HG03025 (cell line): ENCODE measurements around the gene GNAT2.

Experiments used
- ATAC-seq: cut with Tn5 transposase; IDR thresholded peaks from one replicate; pipeline ENCODE4 v1.9.1; 2021; ENCODE audit warnings: mild to moderate bottlenecking, moderate library complexity; ENCODE audit not compliant: unreplicated experiment, low FRiP score

Gene GNAT2

DNA sequence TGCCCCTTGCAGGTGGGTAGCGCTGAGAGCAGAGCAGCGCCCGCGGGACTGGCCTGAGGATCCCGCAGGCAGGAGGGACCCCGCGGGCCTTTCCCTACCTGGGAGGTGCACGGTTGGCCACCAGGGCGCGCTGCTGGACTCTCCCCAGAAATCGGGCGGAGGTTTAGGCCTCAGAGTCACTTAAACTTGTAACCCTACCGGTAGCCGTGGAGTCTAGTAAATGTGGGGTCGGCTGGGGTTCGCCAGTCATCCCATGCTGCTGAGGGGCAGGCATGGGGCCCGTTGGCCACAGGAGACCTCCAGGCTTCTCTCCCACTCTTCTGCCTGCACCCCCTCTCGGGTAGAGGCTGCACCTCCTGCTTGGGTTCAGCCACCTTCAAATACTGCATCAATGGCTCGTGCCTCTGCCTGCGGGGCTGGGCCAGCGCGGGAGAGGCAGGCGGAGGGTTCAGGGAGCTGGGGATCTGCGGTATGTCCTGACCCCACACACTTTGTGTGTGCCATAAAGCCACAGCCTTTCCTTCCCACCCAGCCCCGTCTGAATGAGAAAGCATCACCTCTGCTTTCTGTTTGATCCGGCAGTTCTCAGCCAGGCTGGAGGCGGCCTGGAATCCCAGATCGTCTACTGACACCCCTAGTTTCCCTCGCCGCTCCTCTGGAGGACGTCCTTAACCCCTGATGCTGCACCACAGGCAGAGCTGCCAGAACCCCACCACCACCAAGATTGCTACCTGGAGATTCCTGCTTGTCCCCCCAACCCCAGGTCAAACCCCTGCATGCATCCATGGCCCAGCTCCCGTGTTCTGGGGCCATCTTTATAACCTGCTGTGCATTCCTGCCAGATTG lies 24.2 kb upstream of the GNAT2 start:
- no peak for ATAC-seq

DNA sequence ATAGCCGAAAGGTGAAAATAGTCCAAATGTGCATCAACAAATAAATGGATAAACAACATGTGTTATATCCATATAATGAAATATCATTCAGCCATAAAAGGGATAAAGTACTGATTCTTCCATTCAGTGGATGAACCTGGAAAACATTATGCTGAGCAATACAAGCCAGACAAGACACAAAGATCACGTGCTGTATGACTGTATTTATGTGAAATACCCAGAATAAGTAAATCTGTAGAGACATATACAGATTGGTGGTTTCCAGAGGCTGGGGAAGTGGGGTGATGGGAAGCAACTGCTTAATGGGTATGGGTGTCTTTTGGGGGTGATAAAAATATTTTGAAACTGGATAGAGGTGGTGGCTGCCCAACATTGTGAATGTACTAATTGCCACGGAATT lies 23.2 kb upstream of the GNAT2 start:
- ATAC-seq, result no peak

DNA sequence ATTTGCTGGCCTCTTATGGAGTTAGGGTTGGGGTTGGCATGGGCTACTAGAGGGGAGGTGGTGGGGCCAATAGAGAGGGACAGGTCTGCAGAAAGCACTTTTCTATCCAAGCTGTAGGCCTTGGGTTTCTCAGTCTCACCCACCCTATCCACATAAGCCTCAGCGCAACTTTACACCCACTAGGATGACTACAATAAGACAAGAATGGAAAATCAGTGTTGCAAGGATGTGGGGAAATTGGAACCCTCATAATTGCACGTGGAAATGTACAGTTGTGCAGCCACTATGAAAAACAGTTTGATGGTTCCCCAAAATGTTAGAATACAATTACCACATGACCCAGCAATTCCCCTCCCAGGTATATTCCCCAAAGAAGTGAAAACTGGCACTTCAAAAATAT lies 22.4 kb upstream of the GNAT2 start:
- no peak for ATAC-seq

DNA sequence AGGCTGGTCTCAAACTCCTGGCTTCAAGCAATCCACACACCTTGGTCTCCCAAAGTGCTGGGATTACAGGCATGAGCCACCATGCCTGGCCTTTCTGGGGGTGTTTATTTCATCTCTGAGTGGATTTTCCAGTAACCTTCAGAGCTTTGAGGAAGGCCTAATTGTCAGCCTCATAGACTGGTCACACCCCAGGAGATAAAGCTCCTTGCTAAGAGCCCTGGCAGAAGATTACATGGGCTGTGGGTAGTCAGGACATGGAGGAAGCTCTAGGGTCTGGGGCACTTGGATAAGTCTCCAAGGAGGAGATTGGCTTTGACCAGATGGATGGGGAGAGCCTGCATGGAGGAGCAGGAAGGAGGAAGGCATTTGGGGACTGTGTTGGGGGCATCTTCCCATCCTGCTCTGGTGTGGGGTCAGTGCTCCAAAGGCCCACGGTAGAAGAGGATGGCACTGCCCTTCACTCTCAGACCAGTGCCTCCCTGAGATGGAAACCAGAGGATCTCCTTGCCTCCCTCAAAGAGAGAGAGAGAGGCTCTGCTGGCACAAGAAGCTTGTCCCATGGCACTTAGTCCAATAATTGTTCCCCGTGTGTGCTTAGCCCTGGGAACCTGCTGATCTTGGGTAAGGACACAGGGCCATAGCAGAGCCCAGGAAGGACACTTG lies 21.8 kb upstream of the GNAT2 start:
- no peak for ATAC-seq

DNA sequence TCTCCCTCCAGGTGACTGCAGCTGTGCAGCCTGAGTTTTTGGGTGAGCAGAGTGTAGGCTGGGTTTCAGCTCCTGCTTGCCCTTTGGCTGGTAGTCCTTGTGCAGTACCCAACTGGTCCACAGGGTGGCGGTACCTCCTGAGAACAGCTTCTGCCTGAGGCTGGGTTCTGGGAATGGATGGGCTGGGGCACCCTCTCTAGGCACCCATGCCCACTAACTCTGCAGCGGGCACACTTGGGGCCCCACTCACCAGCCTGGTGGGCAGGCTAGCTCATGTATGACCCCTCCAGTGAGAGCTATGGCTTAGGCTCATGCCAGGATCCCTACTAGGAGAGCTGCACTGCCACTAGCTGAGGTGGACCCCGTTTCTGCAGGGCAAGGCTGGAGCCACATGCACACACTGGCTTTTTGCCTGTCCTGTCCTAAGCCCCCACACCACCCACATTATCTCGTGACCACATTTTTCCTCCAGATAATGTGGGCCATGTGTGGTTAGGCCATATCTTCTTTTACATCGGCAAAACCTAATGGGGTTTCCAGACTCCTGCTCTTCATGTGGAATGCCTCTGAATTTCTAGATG lies 21.0 kb upstream of the GNAT2 start:
- no peak for ATAC-seq

DNA sequence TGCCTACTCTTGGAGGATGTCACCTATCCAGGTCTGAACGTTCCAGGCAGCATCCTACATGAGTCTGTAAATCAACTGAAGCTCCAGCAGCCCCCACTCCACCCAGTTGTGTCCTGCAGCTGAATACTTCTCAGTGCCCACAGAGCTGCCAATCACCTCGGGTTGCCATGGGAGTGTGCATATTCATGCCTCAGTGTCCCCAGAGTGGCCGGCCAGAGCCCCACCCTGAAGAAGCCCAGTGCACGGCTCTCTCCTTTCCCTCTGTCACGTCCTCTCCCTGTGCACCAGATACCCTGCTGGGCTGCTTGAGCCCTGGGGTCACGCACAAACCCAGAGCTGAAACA lies 20.4 kb upstream of the GNAT2 start:
- ATAC-seq, result no peak

DNA sequence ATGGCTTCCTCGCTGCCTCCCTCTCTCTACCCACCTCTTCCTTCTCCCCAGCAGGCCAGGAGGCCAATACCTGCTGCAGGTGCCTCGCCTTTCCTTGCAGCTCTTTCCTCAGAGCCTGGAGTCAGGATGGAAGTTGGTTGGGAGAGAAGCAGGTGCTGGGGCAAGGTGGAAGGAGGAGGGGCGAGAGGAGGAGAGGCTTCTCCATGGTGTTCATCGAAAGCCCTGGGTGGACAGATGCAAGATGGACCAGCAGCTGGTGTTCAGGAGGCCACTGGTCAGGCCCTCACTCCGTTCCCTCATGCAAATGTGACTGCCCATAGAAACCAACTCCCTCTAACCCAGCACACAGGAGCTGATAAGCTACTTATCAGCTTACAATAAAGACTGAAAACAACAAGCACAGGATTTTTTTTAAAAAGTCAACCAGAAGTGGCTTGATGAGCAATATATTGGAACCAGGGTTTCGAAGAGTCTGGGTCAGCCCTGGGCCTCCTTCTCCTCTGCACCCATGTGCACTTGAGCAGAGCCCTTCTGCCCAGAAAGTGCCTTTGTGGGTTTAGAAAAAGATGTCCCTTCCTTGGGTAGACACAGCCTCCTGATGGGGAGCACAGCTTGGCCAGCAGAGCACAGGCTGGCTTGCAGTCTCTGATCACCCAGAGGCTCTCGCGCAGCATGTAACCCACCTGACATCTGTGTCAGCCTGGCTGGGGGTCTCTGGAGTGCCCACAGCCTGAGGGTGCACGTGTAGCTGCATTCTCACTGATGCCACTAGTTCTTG lies 19.8 kb upstream of the GNAT2 start:
- no peak for ATAC-seq

DNA sequence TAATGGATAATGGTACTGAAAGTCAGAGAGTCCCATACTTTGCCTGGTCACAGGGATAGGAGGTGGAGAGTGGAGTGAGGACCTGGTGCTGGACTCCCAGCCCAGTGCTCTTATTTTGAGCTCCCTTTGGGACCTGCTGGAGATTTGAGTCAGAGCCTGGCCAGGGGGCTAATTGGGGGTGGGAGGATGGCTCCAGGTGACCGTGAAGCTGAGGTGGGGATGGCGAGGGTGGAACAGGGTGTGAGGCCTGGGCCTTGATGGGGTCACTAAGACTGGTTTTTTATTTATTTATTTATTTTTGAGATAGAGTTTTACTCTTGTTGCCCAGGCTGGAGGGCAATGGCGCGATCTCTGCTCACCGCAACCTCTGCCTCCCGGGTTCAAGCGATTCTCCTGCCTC lies 18.0 kb upstream of the GNAT2 start:
- no peak for ATAC-seq

DNA sequence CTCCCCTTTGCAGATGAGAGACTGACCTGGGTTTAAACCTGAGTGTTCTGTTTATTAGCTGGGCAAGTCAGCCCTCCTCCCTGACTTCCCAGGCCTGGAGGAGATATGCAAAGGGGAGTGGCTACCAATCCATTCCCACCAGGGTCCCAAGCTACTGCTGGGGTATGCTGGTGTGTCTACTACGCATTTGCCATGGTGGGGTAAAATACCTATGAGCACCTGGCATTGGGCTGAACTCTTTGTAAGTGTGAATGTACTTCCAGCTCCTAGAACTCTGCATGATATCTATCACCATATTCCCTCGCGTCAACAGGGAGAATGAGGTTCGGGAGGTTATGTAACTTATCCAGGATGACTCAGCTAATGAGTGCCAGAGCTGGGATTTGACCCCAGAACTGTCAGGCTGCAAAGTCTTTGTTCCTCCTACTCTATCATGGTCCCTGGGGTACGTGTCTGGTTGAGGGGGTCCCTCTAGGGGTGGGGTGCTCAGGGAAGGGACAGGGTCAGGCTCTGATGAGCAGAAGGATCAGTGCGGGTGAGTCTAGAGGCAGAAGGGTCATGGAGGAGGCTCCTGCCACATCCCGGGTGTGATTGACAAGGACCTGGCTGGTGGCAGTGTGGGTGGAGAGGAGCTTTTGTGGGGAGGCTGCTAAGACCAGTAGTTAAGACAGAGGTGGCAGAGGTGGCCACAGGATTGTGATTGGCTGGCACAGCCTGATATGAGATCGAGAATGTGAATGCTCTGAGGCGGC lies 17.0 kb upstream of the GNAT2 start:
- ATAC-seq, result no peak

DNA sequence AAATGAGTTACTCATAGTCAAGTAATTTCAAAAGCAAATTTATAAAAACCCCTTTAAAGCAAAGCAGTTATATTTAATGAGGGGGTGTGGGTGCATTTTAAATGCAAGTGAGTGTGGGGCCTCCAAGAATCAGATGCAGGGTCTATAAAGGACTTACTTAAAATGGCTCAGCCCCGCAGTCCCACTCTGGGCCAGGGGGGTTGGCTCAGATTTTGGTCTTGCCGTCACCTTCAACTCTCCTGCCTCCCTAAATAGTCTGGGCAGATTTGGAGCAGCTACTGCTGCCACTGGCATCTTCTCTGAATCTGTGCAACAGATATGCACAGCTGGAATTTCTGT lies 16.4 kb upstream of the GNAT2 start:
- no peak for ATAC-seq

DNA sequence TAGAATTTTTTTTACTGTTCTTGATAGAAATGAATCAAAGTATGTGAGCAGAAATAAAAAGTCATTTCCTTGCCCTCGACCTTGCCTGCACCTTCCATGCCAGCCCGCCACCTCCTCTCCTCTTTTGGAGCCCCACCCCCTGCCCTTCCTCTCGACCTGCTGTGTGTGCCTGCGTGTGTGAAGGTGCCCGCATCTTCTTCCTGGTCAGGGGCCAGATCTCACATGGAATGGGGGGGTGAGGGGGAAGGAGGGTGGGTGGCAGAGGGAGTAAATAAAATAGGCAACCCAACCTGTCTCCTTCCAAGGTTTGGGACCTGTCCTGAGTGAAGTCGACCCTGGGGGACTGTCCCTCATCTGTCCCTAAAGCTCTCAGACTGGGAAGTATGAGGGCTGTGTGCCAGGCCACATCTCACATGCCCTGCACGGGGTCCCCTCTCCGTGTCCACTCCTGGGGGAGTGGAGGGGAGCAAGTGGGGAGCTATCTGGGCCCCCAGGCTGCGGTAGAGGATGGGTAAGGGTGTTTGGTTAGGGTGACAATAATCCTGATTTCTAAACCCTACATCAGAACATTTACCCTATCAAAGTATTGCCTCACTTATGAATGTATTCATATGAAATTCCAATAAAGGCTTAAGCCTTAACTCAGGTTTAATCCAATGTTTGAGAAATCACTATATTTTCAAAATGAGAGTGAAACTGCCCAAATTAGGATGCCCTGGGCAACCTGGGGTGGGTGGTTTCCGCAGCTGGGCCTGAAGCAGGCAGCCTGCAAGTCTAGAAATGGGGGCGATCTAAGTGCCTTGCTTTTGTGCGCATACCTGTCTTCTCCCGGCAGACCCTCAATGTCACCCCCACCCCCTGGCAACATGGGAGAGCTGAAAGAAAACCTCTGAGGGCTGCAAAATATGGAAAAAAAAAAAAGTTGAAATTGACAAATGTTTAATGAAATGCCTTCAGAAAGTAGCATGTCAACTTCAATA lies 15.6 kb upstream of the GNAT2 start:
- ATAC-seq, result no peak

DNA sequence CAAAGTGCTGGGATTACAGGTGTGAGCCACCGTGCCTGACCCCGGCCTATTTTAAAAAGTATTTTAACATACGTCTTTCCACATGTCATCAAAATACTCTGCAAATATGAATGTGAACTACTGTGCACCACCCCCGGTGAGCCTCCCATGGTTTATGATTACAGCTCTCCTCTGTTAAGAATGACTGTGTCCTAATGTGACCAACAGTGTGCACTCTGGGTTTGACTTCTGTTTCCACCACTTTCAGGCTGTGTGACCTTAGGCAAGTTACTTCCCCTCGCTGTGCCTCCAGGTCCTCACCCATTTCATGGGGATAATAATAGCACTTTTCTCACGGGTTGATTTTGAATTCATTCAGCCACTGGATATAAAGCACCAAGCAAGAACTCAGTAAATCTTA lies 14.9 kb upstream of the GNAT2 start:
- ATAC-seq, result no peak

DNA sequence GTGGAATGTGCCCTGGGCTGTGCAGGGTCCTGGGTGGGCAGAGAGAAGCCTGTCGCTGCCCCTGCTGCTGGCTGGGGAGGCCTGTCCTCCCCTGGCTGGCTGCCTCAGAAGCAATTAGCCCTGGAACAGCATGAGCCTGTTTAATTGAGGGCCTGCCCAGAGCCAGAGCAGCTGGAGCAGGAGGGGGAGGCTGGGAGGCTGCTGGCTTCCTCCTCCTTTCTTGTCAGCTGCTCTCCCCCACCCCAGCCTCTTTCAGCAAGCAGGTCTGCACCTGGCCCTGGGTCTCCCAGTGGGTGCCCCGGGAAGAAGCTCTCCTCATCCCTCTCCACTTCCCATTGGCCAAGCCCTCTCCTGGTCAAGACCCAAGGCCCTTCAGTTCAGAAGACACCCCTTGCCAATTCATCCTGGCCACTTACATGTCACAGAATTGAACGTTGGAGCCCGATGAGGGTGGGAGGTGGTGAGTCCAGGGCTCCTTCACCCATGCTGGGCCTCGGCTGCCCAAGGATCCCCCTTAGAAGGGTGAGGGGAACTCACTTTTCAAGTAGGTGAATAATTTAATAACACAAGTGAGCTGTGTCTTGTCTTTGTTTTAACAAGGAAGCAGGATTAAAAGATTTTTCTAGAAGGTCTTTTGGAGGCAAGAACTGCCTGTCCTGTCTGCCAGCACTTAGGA lies 13.4 kb upstream of the GNAT2 start:
- ATAC-seq, result no peak

DNA sequence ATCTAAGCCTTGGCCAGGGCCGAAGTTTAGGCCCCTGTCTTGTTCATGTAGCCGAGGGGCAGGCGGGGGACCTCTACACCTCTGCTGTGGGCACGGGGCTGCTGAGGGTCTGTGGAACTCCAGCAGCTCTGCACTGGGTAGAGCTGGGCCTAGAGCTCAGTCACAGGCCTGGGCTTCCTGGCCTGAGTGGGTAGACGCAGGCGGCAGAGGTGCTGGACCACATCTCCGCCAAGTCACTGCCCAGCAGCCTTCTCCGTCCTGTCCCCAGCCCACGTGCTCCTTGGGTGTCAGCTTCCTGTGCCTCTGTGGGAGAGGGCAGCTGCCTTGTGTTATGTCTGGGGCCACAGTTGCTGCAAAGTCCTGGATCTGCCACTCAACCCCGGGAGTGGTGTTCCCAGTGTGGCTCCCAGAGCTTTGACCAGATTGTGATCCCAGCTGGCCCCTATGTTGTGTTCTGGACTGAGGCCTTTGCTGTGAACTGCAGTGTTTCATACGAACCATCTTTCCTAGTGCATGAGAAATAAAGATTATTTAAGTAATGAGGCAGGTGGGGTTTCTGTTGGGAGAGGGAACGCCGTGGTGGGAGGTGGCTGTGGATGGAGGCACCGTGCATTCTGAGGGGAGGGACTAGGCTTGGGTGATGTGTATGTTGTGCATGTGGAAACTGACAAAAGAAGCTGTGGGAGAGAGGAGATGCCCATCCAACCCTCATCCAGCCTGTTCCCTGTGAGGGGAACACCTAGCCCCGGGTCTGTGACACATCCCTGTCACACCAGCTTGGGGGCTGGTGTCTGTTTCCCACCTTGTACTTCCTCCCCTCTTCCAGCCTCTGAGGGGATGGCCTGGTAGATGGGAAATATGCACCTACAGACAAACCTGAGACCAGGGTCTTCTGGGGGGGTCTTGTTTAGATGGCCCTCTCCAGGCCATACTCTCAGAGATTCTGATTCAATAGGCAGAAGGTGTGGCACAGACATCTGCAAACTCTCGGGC lies 12.4 kb upstream of the GNAT2 start:
- no peak for ATAC-seq

DNA sequence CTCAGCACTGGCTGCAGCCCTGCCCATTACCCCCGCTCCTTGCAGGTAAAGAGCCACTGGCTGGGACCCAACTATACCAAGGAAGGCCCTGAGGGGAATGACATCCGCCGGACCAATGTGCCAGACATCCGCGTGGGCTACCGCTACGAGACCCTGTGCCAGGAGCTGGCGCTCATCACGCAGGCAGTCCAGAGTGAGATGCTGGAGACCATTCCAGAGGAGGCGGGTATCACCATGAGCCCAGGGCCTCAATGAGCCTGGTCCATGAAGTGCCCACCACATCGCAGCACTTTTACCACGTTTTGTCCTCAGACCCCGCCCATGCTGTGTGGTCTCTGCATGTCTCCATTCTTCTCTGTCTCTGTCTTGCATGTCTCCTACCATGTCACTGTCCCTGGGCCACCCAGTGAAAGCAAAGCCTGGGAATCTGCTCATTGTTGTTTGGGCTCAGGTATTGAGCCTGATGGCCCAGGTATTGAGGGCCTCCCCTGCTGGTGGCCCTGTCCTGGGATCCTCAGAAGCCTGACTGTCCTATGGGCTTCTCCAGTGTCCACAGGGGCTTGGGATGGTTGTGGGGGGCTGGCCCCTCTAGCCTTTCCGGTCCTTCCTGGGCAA lies 11.6 kb upstream of the GNAT2 start:
- no peak for ATAC-seq

DNA sequence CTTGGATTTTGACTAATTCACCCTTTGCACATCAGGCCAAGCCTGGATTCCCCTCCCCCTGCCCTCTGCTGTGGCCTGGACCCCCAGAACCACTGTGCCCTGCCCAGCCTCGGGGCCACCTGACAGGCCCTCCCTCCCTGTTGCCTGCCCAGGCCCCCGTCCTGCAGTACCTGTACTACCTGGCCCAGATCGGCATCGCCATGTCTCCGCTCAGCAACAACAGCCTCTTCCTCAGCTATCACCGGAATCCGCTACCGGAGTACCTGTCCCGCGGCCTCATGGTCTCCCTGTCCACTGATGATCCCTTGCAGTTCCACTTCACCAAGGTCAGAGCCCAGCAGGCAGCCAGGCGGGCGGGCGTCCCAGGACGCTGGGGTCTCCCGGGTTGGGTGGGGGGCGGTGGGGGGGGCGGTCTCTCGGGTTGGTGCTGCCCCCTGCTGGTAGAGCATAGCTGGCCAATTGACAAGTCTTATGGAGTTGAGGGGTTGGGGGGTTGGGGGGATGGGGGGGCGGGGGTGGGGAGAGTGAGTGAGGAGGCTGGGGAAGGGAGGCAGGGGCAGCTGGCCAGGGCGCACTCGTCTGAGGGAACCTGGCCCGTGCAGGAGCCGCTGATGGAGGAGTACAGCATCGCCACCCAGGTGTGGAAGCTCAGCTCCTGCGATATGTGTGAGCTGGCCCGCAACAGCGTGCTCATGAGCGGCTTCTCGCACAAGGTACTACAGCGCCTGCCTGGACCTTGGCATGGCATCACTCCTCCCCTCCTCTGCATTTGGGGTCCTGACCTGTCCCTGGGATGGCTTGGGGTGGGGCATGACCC lies 10.9 kb upstream of the GNAT2 start:
- no peak for ATAC-seq
